ENCODE measurements around the gene E2F3. TPM values are rescaled to one million over a fixed set of nuclear protein-coding genes. Genes with fewer than 3 reads are reported as not detected.

The E2F3 gene
- total RNA-seq, 6 experiments from 2014 or later, result 16.3 to 18.5 (median 17.3) TPM

DNA sequence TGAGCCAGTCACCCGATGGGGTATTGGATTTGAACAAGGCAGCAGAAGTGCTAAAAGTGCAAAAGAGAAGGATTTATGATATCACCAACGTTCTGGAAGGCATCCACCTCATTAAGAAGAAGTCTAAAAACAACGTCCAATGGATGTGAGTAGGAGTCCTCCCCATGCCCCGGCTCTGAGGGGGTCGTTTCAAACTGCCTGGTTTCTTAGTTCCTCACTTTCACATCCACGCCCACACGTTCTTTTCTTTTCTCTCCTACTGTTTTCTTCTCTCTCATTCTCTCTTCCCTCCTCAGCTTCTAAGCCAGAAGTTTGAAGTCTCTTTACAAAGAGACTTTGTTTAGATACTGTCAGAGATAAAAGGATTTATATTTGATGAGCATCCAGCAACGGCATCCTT lies 79.6 kb downstream of the E2F3 start:
- Mint-ChIP-seq H3K27ac (no peak overlapping the region), H3K36me3 (ENCODE audit: low read depth) (peaks cover 46% of the 10 kb centered on the region), H3K4me1 (ENCODE audit: low read depth) (no peaks in the 10 kb centered on the region), H3K4me3 (no peak overlapping the region), H3K9me3 (no peaks in the 10 kb centered on the region), H3K27me3 (ENCODE audit: insufficient read depth) (no peaks in the 10 kb centered on the region; the same call in 1 of the 2 replicates)
- TF ChIP-seq, protein P1, sequence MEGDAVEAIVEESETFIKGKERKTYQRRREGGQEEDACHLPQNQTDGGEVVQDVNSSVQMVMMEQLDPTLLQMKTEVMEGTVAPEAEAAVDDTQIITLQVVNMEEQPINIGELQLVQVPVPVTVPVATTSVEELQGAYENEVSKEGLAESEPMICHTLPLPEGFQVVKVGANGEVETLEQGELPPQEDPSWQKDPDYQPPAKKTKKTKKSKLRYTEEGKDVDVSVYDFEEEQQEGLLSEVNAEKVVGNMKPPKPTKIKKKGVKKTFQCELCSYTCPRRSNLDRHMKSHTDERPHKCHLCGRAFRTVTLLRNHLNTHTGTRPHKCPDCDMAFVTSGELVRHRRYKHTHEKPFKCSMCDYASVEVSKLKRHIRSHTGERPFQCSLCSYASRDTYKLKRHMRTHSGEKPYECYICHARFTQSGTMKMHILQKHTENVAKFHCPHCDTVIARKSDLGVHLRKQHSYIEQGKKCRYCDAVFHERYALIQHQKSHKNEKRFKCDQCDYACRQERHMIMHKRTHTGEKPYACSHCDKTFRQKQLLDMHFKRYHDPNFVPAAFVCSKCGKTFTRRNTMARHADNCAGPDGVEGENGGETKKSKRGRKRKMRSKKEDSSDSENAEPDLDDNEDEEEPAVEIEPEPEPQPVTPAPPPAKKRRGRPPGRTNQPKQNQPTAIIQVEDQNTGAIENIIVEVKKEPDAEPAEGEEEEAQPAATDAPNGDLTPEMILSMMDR (IDR thresholded peaks at IDR 0.05), result no peak
- DNase-seq, result no peak

DNA sequence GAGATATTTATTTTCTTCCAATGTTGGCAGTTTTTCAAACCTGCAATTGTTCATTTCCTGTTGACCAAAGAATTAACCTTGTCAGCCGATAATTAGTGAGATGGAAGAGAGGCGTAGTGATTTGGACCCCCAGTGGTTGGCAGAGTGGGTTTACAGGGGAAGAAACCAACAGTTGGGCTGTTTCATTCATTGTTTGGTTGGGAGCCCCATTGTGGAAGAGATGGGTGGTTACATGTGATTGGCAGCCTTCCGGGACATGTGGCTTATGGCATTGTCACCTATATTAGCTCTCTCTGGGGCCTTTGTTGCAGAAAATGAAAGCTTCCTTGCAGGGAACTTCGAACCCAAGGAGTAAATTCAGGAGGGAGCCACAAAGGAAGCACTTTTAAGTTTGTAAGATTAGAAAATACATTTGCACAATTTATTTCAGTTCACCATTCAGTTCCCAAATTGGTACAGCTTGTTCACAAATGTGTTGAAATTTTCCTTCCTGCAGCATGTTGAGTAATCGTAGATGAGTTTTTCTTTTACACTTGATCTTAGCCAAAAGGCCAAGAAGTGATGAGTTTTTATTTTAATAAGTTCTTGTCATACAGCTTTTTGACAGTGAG lies 82.3 kb downstream of the E2F3 start:
- DNase-seq, result no peak
- H3K27ac Mint-ChIP-seq, result no peak overlapping the region
- TF ChIP-seq, protein P1 (IDR thresholded peaks at IDR 0.05), result no peak
- no peak overlapping the region for H3K4me3 Mint-ChIP-seq
- no peaks in the 10 kb centered on the region for H3K9me3 Mint-ChIP-seq
- peaks cover 6% of the 10 kb centered on the region; the same call in 1 of the 2 replicates for H3K4me1 Mint-ChIP-seq (ENCODE audit: low read depth)
- peaks cover 66% of the 10 kb centered on the region for H3K36me3 Mint-ChIP-seq (ENCODE audit: low read depth)
- no peaks in the 10 kb centered on the region for H3K27me3 Mint-ChIP-seq (ENCODE audit: insufficient read depth)

DNA sequence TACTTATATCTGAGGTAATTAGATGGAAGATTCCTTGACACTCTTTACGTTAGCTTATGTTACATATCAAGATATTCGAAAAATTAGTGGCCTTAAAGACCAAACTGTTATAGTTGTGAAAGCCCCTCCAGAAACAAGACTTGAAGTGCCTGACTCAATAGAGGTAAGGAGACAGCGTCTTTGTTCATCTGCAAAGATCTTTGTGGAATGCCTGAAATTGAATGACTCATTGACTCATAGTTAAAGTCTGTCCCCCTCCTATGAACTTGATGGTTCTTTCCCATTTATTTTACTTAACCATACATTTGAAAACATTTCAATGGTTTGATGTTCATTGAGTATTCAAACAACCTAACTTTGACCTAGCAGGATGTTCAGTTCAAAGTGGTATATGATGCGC lies 85.0 kb downstream of the E2F3 start:
- Mint-ChIP-seq H3K4me1 (ENCODE audit: low read depth) (peaks cover 6% of the 10 kb centered on the region; the same call in 1 of the 2 replicates), H3K27me3 (ENCODE audit: insufficient read depth) (no peaks in the 10 kb centered on the region), H3K27ac (no peak overlapping the region), H3K4me3 (no peak overlapping the region), H3K9me3 (no peaks in the 10 kb centered on the region), H3K36me3 (ENCODE audit: low read depth) (peaks cover 65% of the 10 kb centered on the region)
- TF ChIP-seq, protein P1 (IDR thresholded peaks at IDR 0.05), result no peak
- DNase-seq, result no peak

DNA sequence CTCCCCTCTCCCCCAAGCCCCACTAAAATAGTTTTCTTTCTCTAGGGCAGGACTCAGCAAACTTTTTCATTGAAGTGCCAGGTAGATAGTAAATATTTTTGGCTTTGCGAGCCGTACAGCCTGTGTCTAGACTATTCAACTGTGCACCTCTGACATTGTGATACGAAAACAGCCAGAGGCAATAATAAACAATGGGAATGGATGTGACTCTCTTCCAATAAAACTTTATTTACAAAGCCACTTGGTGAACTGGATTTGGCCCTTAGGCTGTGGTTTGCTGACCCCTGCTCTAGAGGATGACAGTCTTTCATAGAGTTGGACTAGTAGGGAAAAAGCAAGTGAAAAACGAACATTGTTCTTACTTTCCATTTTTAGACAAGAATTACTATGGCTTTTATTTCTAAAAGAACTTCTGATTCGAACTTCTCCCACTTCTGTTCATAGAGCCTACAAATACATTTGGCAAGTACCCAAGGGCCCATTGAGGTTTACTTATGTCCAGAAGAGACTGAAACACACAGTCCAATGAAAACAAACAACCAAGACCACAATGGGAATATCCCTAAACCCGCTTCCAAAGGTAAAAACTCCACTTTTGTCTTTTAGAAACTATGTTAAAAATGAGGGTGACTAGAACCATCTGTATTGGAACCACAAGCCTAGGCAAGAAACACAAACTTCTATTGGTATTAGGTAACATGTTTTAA lies 86.1 kb downstream of the E2F3 start:
- no peaks in the 10 kb centered on the region for H3K27me3 Mint-ChIP-seq (ENCODE audit: insufficient read depth)
- TF ChIP-seq, protein P1 (IDR thresholded peaks at IDR 0.05), result no peak
- H3K4me1 Mint-ChIP-seq (ENCODE audit: low read depth), result peaks cover 6% of the 10 kb centered on the region; the same call in 1 of the 2 replicates
- peaks cover 58% of the 10 kb centered on the region for H3K36me3 Mint-ChIP-seq (ENCODE audit: low read depth)
- H3K9me3 Mint-ChIP-seq, result no peaks in the 10 kb centered on the region
- no peak for DNase-seq
- H3K4me3 Mint-ChIP-seq, result no peak overlapping the region
- no peak overlapping the region for H3K27ac Mint-ChIP-seq

DNA sequence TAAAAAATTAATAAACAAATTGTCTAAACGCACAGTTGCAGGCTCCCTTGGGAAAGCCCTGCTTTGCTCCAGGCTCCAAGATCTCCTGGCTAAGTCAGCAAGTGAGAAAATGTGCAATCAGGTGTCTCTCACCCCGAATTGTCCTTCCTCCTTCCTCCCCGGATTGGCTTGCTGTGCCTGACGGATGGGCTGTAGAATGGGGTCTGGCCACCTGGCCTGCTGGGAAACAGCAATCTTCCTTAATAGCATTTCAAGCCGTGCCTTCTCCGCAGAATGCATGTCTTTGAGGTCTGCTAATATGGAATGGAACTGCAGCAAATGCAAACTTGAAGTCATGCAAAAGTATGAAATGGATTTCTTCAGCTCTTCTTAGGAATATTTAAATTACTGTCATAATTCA lies 88.9 kb downstream of the E2F3 start:
- H3K27ac Mint-ChIP-seq, result no peak overlapping the region
- DNase-seq, result no peak
- peaks cover 49% of the 10 kb centered on the region for H3K36me3 Mint-ChIP-seq (ENCODE audit: low read depth)
- no peaks in the 10 kb centered on the region for H3K27me3 Mint-ChIP-seq (ENCODE audit: insufficient read depth)
- no peak overlapping the region for H3K4me3 Mint-ChIP-seq
- TF ChIP-seq, protein P1 (IDR thresholded peaks at IDR 0.05), result no peak
- peaks cover 18% of the 10 kb centered on the region for H3K4me1 Mint-ChIP-seq (ENCODE audit: low read depth)
- H3K9me3 Mint-ChIP-seq, result no peaks in the 10 kb centered on the region
